Spleen (tissue), 7 donors: Measurements from ENCODE around the gene PSMA6.

ENCODE experiments used
- CTCF ChIP-seq, 11 experiments: fragments of 200-600 bp in 7 of 11; fragments of 450-650 bp in 4 of 11; sonication (generic) in 4 of 11; IDR thresholded peaks in 8 of 11; conservative IDR thresholded peaks in 3 of 11; 1 replicate in 7 of 11; 2 replicates in 4 of 11; pipeline versions ENCODE4 v1.4.0 to v1.8.0; 2016 to 2021; ENCODE audit warnings: antibody characterized with exemption in 11 of 11, inconsistent platforms in 4 of 11, mild to moderate bottlenecking in 1 of 11
- POLR2A ChIP-seq, 3 donors: fragments of 450-650 bp; IDR thresholded peaks; one replicate each; pipeline ENCODE4 v1.5.1; 2017; ENCODE audit warnings: antibody characterized with exemption in 3 of 3, mild to moderate bottlenecking in 1 of 3
- POLR2AphosphoS5 ChIP-seq, 3 donors: sonication (generic); formaldehyde crosslinking; IDR thresholded peaks; one replicate each; pipeline ENCODE4 v1.5.1; 2017; ENCODE audit warnings: antibody characterized with exemption in 3 of 3
- donor health status: DM: no; HTN: no; CAD: no; lungs with moderate emphysema.
- donor health status: DM: no; HTN: no; CAD: no.
- donor health status: DM: no; HTN: no; CAD: no.

- TF ChIP-seq CTCF (IDR thresholded peaks at IDR 0.05 in 8 of 11, conservative IDR thresholded peaks at IDR 0.05 in 3 of 11) (no peak), POLR2A (IDR thresholded peaks at IDR 0.05) (no peak), POLR2AphosphoS5 (IDR thresholded peaks at IDR 0.05) (no peak)
Measured at GRCh38 chr14:35306114-35306513, 13.9 kb downstream of the PSMA6 start.
